Astrocyte of the spinal cord (primary cell): Measurements from ENCODE around the gene IGF2.
A peak's percentile ranks its signal among the peaks of the same experiment; 100 is the strongest.

Experiments
- DNase-seq: peaks from one replicate; pipeline ENCODE4 v3.0.0; 2011; ENCODE audit warnings: low read depth, low spot score
- H3K4me3 ChIP-seq: 2 replicates; pipeline ENCODE4 v1.5.1; 2011; ENCODE audit warnings: low read depth, mild to moderate bottlenecking, low read length, moderate library complexity
- CTCF ChIP-seq: IDR thresholded peaks from 2 replicates; pipeline ENCODE4 v1.5.1; 2012; ENCODE audit warnings: low read depth, mild to moderate bottlenecking, low read length, inconsistent platforms
- in situ Hi-C: cut with HindIII; loops from 2 replicates; pipeline ENCODE4 v1.10.0; 2017; ENCODE audit warnings: low sequenced_read_pairs

IGF2 gene

GRCh38 chr11:2096011-2096918 lies 42.9 kb downstream of the IGF2 start:
- in situ Hi-C loops, result no loop called here
- no peak overlapping the region for H3K4me3 ChIP-seq
- TF ChIP-seq CTCF, result no peak
- DNase-seq, result peak; percentile 71

- DNase-seq, result no peak
- in situ Hi-C loops, result no loop called here
- no peak overlapping the region for H3K4me3 ChIP-seq
- TF ChIP-seq CTCF, result no peak
Measured at GRCh38 chr11:2095542-2095941, 43.6 kb downstream of the IGF2 start.

GRCh38 chr11:2095198-2095520 lies 44.0 kb downstream of the IGF2 start:
- TF ChIP-seq CTCF, result no peak
- in situ Hi-C loops, result no loop called here
- no peak overlapping the region for H3K4me3 ChIP-seq
- DNase-seq, result no peak

GRCh38 chr11:2094354-2095197 lies 44.6 kb downstream of the IGF2 start:
- TF ChIP-seq CTCF, result no peak
- no peak overlapping the region for H3K4me3 ChIP-seq
- no peak for DNase-seq
- in situ Hi-C loops, result no loop called here

- no peak for TF ChIP-seq CTCF
- DNase-seq, result no peak
- in situ Hi-C loops, result no loop called here
Measured at GRCh38 chr11:2093575-2094353, 45.4 kb downstream of the IGF2 start.

GRCh38 chr11:2092956-2093412 lies 46.2 kb downstream of the IGF2 start:
- TF ChIP-seq CTCF, result no peak
- in situ Hi-C loops, result no loop called here
- no peak overlapping the region for H3K4me3 ChIP-seq
- peak; percentile 79 for DNase-seq

More at GRCh38 chr11:2093575-2094353, 45.4 kb downstream of the IGF2 start:
- no peak overlapping the region for H3K4me3 ChIP-seq
